Panc1 (cell line): ENCODE data around the gene SLC7A4.

ENCODE experiments used
- POLR2AphosphoS5 ChIP-seq: IDR thresholded peaks from 2 replicates; pipeline ENCODE4 v1.6.1; 2012; ENCODE audit warnings: mild to moderate bottlenecking, low read depth, low read length, moderate library complexity
- REST ChIP-seq, 2 experiments: IDR thresholded peaks; 2 replicates each; pipeline ENCODE4 v1.6.1; 2011 to 2012; ENCODE audit warnings: low read depth in 2 of 2, control low read depth in 1 of 2, low read length in 1 of 2, mild to moderate bottlenecking in 1 of 2, moderate library complexity in 1 of 2; ENCODE audit not compliant: insufficient read depth in 1 of 2
- TF ChIP-seq, protein P1 (sequence below): fragments of 450-650 bp; IDR thresholded peaks from 2 replicates; pipeline ENCODE4 v1.5.1; 2017; ENCODE audit warnings: mild to moderate bottlenecking

- TF ChIP-seq POLR2AphosphoS5 (no peak), REST (IDR thresholded peaks at IDR 0.05; ENCODE audit: insufficient read depth in 1 of 2, low read depth in 2 of 2, low read length in 1 of 2) (no peak)
- TF ChIP-seq, protein P1, sequence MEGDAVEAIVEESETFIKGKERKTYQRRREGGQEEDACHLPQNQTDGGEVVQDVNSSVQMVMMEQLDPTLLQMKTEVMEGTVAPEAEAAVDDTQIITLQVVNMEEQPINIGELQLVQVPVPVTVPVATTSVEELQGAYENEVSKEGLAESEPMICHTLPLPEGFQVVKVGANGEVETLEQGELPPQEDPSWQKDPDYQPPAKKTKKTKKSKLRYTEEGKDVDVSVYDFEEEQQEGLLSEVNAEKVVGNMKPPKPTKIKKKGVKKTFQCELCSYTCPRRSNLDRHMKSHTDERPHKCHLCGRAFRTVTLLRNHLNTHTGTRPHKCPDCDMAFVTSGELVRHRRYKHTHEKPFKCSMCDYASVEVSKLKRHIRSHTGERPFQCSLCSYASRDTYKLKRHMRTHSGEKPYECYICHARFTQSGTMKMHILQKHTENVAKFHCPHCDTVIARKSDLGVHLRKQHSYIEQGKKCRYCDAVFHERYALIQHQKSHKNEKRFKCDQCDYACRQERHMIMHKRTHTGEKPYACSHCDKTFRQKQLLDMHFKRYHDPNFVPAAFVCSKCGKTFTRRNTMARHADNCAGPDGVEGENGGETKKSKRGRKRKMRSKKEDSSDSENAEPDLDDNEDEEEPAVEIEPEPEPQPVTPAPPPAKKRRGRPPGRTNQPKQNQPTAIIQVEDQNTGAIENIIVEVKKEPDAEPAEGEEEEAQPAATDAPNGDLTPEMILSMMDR: no peak
These were observed 15.4 kb upstream of the SLC7A4 start for GRCh38 chr22:21047730-21048129.
